Activated naive CD8-positive, alpha-beta T cell treated with anti-CD3 and anti-CD28 coated beads, Interleukin-2, amount 10 ng/mL, durations not matched to agents 7 days and 5 days (primary cell): ENCODE data around the gene KLHDC3. TPM values are rescaled to one million over a fixed set of nuclear protein-coding genes. Genes with fewer than 3 reads are reported as not detected.

Experiments
- total RNA-seq, 2 experiments: library from RNA; stranded (reverse); gene quantifications; one replicate each; pipeline ENCODE4 v1.2.3, GENCODE V29; 2021

KLHDC3 gene
- total RNA-seq, 2 experiments from 2014 or later: 69.4 to 69.9 TPM

Other genes with a start within 250 kb of the KLHDC3 start
- 10 to 100 TPM; 28.3 to 29.6 TPM for gene BICRAL, start 232.2 kb upstream of the KLHDC3 start, total RNA-seq
- 10 to 100 TPM; 77.6 to 79.3 TPM for gene RPL7L1, start 134.6 kb upstream of the KLHDC3 start, total RNA-seq
- not detected for gene PTCRA, start 98.2 kb upstream of the KLHDC3 start, total RNA-seq
- gene CNPY3, start 84.8 kb upstream of the KLHDC3 start, total RNA-seq: 10 to 100 TPM; 90.8 to 91.4 TPM
- 1 to 10 TPM; 1.0 to 1.2 TPM for gene GNMT, start 53.5 kb upstream of the KLHDC3 start, total RNA-seq
- gene PEX6, start 35.1 kb upstream of the KLHDC3 start, total RNA-seq: 10 to 100 TPM; 27.1 to 27.6 TPM
- 10 to 100 TPM; 54.7 to 58.8 TPM for gene PPP2R5D, start 29.7 kb upstream of the KLHDC3 start, total RNA-seq
- 10 to 100 TPM; 61.2 to 70.1 TPM for gene MEA1, start 303 bp upstream of the KLHDC3 start, total RNA-seq
- 10 to 100 TPM; 63.8 to 65.6 TPM for gene RRP36, start 7.4 kb downstream of the KLHDC3 start, total RNA-seq
- 10 to 100 TPM; 10.2 to 12.7 TPM for gene CUL7, start 39.6 kb downstream of the KLHDC3 start, total RNA-seq
- gene MRPL2, start 45.2 kb downstream of the KLHDC3 start, total RNA-seq: 10 to 100 TPM; 50.1 to 65.2 TPM
- 10 to 100 TPM; 25.2 to 33.8 TPM for gene KLC4, start 45.4 kb downstream of the KLHDC3 start, total RNA-seq
- 1 to 10 TPM; 1.4 to 1.9 TPM for gene PTK7, start 62.1 kb downstream of the KLHDC3 start, total RNA-seq
- gene SRF, start 157.0 kb downstream of the KLHDC3 start, total RNA-seq: 10 to 100 TPM; 34.4 to 36.0 TPM
- gene CUL9, start 167.9 kb downstream of the KLHDC3 start, total RNA-seq: 10 to 100 TPM; 75.1 to 80.8 TPM
- 10 to 100 TPM; 42.2 to 43.7 TPM for gene DNPH1, start 215.2 kb downstream of the KLHDC3 start, total RNA-seq
- not detected for gene TTBK1, start 229.2 kb downstream of the KLHDC3 start, total RNA-seq